B cell (primary cell): ENCODE results near the gene CDC42SE1. TPM values are rescaled to one million over a fixed set of nuclear protein-coding genes. Genes with fewer than 3 reads are reported as not detected.

Experiments
- ATAC-seq: fragments of 200-7000 bp; cut with Tn5 transposase; one replicate; pipeline ENCODE4 v1.10.0; 2021; ENCODE audit warnings: low read depth, mild to moderate bottlenecking, moderate number of reproducible peaks, moderate library complexity
- CTCF ChIA-PET: fragments of 350-600 bp; sonication (Branson Sonifier 250); formaldehyde crosslinking; loops from one replicate; lab custom pipeline; 2021; ENCODE audit warnings: antibody characterized with exemption, inconsistent platforms; lab: Charles Lee
- POLR2A ChIA-PET: fragments of 350-600 bp; sonication (Branson Sonifier 250); formaldehyde crosslinking; loops from one replicate; lab custom pipeline; 2021; ENCODE audit warnings: antibody characterized with exemption; lab: Charles Lee
- DNase-seq: peaks from one replicate; pipeline ENCODE4 v3.0.0; 2013
- H2AFZ ChIP-seq: 2 replicates; pipeline ENCODE4 v1.6.1; 2012; ENCODE audit warnings: mild to moderate bottlenecking, low read depth, low read length; ENCODE audit not compliant: insufficient read depth, poor library complexity, severe bottlenecking
- H3K27ac ChIP-seq, 2 donors: 1 replicate in 1 of 2; 2 replicates in 1 of 2; pipeline ENCODE4 v1.5.1; 2012 to 2013; ENCODE audit warnings: low read length in 2 of 2, mild to moderate bottlenecking in 2 of 2, moderate library complexity in 1 of 2
- H3K27me3 ChIP-seq, 4 experiments: fragments of 200-600 bp in 1 of 4; sonication (generic) in 1 of 4; replicated peaks in 1 of 4; 1 replicate in 2 of 4; 2 replicates in 2 of 4; pipeline versions ENCODE4 v1.6.1 to v1.7.0; 2013 to 2016; ENCODE audit warnings: low read length in 3 of 4, mild to moderate bottlenecking in 2 of 4, mixed read lengths in 1 of 4, moderate library complexity in 1 of 4; ENCODE audit not compliant: insufficient read depth in 4 of 4, control insufficient read depth in 3 of 4; ENCODE audit errors: control extremely low read depth in 1 of 4
- H3K36me3 ChIP-seq, 2 experiments: replicated peaks in 1 of 2; 1 replicate in 1 of 2; 2 replicates in 1 of 2; pipeline versions ENCODE4 v1.6.1 to v1.7.1; 2013; ENCODE audit warnings: low read length in 1 of 2; ENCODE audit not compliant: insufficient read depth in 2 of 2, control insufficient read depth in 1 of 2; ENCODE audit errors: control extremely low read depth in 1 of 2, extremely low read depth in 1 of 2
- H3K4me1 ChIP-seq, 2 donors: fragments of 200-600 bp in 1 of 2; sonication (generic) in 1 of 2; 1 replicate in 1 of 2; 2 replicates in 1 of 2; pipeline versions ENCODE4 v1.5.1 to v1.6.1; 2013 to 2017; ENCODE audit warnings: low read length in 2 of 2; ENCODE audit not compliant: control insufficient read depth in 2 of 2, insufficient read depth in 2 of 2
- H3K4me2 ChIP-seq: replicated peaks from 2 replicates; pipeline ENCODE3; 2012; ENCODE audit warnings: mild to moderate bottlenecking, low read depth, low read length; ENCODE audit not compliant: poor library complexity, severe bottlenecking
- H3K4me3 ChIP-seq, 5 experiments: fragments of 200-600 bp in 1 of 5; sonication (generic) in 1 of 5; 1 replicate in 3 of 5; 2 replicates in 2 of 5; pipeline versions ENCODE4 v1.5.1 to v1.7.0; 2011 to 2016; ENCODE audit warnings: low read length in 4 of 5, mild to moderate bottlenecking in 4 of 5, low read depth in 2 of 5, control low read depth in 1 of 5, moderate library complexity in 1 of 5; ENCODE audit not compliant: insufficient read depth in 1 of 5; ENCODE audit errors: control extremely low read depth in 1 of 5, extremely low read depth in 1 of 5
- H3K79me2 ChIP-seq: fragments of 200-600 bp; sonication (generic); one replicate; pipeline ENCODE4 v1.6.0; 2016; ENCODE audit warnings: low read length; ENCODE audit not compliant: control insufficient read depth, insufficient read depth
- H3K9ac ChIP-seq: fragments of 200-600 bp; sonication (generic); 2 replicates; pipeline ENCODE4 v1.6.1; 2017; ENCODE audit warnings: mild to moderate bottlenecking, low read length, moderate library complexity
- H3K9me3 ChIP-seq, 3 donors: one replicate each; pipeline versions ENCODE4 v1.6.1 to v1.7.1; 2013; ENCODE audit warnings: low read length in 2 of 3; ENCODE audit not compliant: control insufficient read depth in 2 of 3, insufficient read depth in 1 of 3; ENCODE audit errors: control extremely low read depth in 1 of 3
- H4K20me1 ChIP-seq: 2 replicates; pipeline ENCODE4 v1.6.0; 2012; ENCODE audit warnings: mild to moderate bottlenecking, low read length; ENCODE audit not compliant: insufficient read depth, control insufficient read depth, poor library complexity, severe bottlenecking
- H3K27ac Mint-ChIP-seq: one replicate; pipeline ENCODE4 v1.8.0; 2021; ENCODE audit warnings: mixed read lengths
- H3K27me3 Mint-ChIP-seq: one replicate; pipeline ENCODE4 v1.8.0; 2021; ENCODE audit warnings: mixed read lengths
- H3K4me1 Mint-ChIP-seq: one replicate; pipeline ENCODE4 v1.8.0; 2021; ENCODE audit warnings: mixed read lengths
- H3K4me3 Mint-ChIP-seq: one replicate; pipeline ENCODE4 v1.8.0; 2021; ENCODE audit warnings: mixed read lengths
- H3K9me3 Mint-ChIP-seq: one replicate; pipeline ENCODE4 v1.8.0; 2022; ENCODE audit warnings: mixed read lengths; ENCODE audit not compliant: insufficient read depth
- CTCF ChIP-seq: fragments of 200-600 bp; IDR thresholded peaks from one replicate; pipeline ENCODE4 v1.8.0; 2022; ENCODE audit warnings: antibody characterized with exemption, mild to moderate bottlenecking
- EZH2 ChIP-seq: IDR thresholded peaks from 2 replicates; pipeline ENCODE4 v1.6.1; 2012; ENCODE audit warnings: borderline replicate concordance, low read depth, mild to moderate bottlenecking, moderate library complexity, low read length; ENCODE audit not compliant: insufficient read depth, poor library complexity, severe bottlenecking
- WGBS: methylation state at CpG from one replicate; pipeline ENCODE4 v1.1.5; 2013; ENCODE audit warnings: missing lambda C conversion rate; ENCODE audit not compliant: insufficient coverage; 5-methylcytosine and 5-hydroxymethylcytosine counted together
- intact Hi-C: fragments of 100-400 bp; cut with micrococcal nuclease; formaldehyde crosslinking; loops from one replicate; pipeline ENCODE4 v1.10.0; 2022
- polyA plus RNA-seq: library from polyadenylated mRNA; depleted of rRNA; stranded (reverse); fragments of >200 nt; gene quantifications from 2 replicates; pipeline ENCODE4 v1.2.3, GENCODE V29; 2012
- total RNA-seq, 2 donors: library from RNA; stranded (reverse); fragments of 120-200 nt in 1 of 2; gene quantifications; 1 replicate in 1 of 2; 2 replicates in 1 of 2; pipeline versions ENCODE4 v1.2.3 to v1.2.4, GENCODE V29; 2013 to 2022

CDC42SE1 gene
- total and polyA plus RNA-seq, 2 donors (not counting 1 experiment from before 2014, with no cell fraction given) = 238 to 366 TPM

GRCh38 chr1:151061704-151062103 is 2.3 kb upstream of the CDC42SE1 start:
- Histone ChIP-seq H3K4me2 (no peak overlapping the region), H3K27ac (no peak overlapping the region), H4K20me1 (peaks cover 6% of the 10 kb centered on the region), H3K79me2 (peaks cover 42% of the 10 kb centered on the region), H3K36me3 (peaks cover 0 to 3% of the 10 kb centered on the region in 2 experiments), H3K4me3 (no peak overlapping the region), H2AFZ (no peak overlapping the region), H3K9ac (no peak overlapping the region), H3K4me1 (peaks cover 18 to 24% of the 10 kb centered on the region in 2 donors), H3K9me3 (no peaks in the 10 kb centered on the region), H3K27me3 (no peaks in the 10 kb centered on the region)
- ATAC-seq (no peak), DNase-seq (no peak)
- Mint-ChIP-seq H3K27ac (no peak overlapping the region), H3K4me3 (no peak overlapping the region), H3K9me3 (no peaks in the 10 kb centered on the region), H3K27me3 (no peaks in the 10 kb centered on the region), H3K4me1 (peaks cover 29% of the 10 kb centered on the region)
- intact Hi-C loops = no loop called here
- ChIA-PET POLR2A (interaction anchor here (0.7 to 4.5 kb wide), 3 partner anchors 9 to 439 kb away, joined by 3 to 36 read pairs (median 5); partner anchors contain the start of gene GABPB2), CTCF (interaction anchor here (0.6 to 9.2 kb wide), 10 partner anchors 11 to 145 kb away, joined by 3 to 82 read pairs (median 4); partner anchors contain the start of genes C1orf56, CERS2 and GABPB2)
- WGBS = no CpG with 5 or more reads among the region's 2 CpGs
- no peak for TF ChIP-seq EZH2
- no peak for TF ChIP-seq CTCF

GRCh38 chr1:151060657-151061421 is 1.4 kb upstream of the CDC42SE1 start:
- H3K9ac ChIP-seq = peak overlapping the region; percentile 91
- peaks cover 38% of the 10 kb centered on the region for H3K4me1 Mint-ChIP-seq
- ATAC-seq (no peak), DNase-seq (no peak)
- peaks cover 0 to 10% of the 10 kb centered on the region in 2 experiments for H3K36me3 ChIP-seq
- intact Hi-C loops = no loop called here
- H3K27me3 Mint-ChIP-seq = no peaks in the 10 kb centered on the region
- peak overlapping the region; percentile 87 to 99 (median 97) for H3K4me3 ChIP-seq
- peak overlapping the region in 1 of 2 donors; percentile 95 for H3K27ac ChIP-seq
- H3K4me3 Mint-ChIP-seq = peak overlapping the region; percentile 99
- peak overlapping the region; percentile 94 for H3K27ac Mint-ChIP-seq
- no CpG with 5 or more reads among the region's 4 CpGs for WGBS
- no peak for TF ChIP-seq EZH2
- TF ChIP-seq CTCF = no peak
- H3K27me3 ChIP-seq = no peaks in the 10 kb centered on the region
- H4K20me1 ChIP-seq = peaks cover 9% of the 10 kb centered on the region
- peaks cover 27 to 31% of the 10 kb centered on the region in 2 donors for H3K4me1 ChIP-seq
- ChIA-PET POLR2A (interaction anchor here (0.6 to 4.5 kb wide), 4 partner anchors 10 to 52 kb away, joined by 3 to 36 read pairs (median 4); partner anchors contain the start of gene GABPB2), CTCF (interaction anchor here (0.8 to 9.2 kb wide), 7 partner anchors 12 to 96 kb away, joined by 3 to 82 read pairs (median 3); partner anchors contain the start of genes C1orf56, CERS2, GABPB2 and TNFAIP8L2)
- peak overlapping the region; percentile 90 for H2AFZ ChIP-seq
- H3K79me2 ChIP-seq = peaks cover 50% of the 10 kb centered on the region
- no peaks in the 10 kb centered on the region for H3K9me3 Mint-ChIP-seq
- peak overlapping the region; percentile 97 for H3K4me2 ChIP-seq
- no peaks in the 10 kb centered on the region for H3K9me3 ChIP-seq
